ENCODE results near the gene ZGRF1.

ZGRF1 gene

DNA sequence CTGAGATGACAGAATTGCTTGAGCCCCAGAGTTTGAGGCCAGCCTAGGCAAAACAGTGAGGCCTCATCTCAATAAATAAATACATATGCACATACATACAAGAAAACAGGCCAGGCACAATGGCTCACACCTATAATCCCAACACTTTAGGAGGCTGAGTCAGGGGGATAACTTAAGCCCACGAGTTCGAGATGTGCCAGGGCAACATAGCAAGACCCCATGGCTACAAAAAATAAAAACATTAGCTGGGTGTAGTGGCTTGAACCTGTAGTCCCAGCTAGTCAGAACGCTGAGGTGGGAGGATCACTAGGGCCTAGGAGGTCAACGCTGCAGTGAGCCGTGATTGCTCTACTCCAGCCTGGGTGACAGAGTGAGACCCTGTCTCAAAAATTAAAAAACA is 69.2 kb downstream of the ZGRF1 start:
- TF ChIP-seq, protein P1, sequence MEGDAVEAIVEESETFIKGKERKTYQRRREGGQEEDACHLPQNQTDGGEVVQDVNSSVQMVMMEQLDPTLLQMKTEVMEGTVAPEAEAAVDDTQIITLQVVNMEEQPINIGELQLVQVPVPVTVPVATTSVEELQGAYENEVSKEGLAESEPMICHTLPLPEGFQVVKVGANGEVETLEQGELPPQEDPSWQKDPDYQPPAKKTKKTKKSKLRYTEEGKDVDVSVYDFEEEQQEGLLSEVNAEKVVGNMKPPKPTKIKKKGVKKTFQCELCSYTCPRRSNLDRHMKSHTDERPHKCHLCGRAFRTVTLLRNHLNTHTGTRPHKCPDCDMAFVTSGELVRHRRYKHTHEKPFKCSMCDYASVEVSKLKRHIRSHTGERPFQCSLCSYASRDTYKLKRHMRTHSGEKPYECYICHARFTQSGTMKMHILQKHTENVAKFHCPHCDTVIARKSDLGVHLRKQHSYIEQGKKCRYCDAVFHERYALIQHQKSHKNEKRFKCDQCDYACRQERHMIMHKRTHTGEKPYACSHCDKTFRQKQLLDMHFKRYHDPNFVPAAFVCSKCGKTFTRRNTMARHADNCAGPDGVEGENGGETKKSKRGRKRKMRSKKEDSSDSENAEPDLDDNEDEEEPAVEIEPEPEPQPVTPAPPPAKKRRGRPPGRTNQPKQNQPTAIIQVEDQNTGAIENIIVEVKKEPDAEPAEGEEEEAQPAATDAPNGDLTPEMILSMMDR (IDR thresholded peaks at IDR 0.05; ENCODE audit: low read depth, low read length, missing control alignments) = no peak
- no peak overlapping the region for H3K4me3 ChIP-seq (replicated peaks; ENCODE audit: low read depth, low read length)
- DNase-seq (ENCODE audit: extremely low read depth, low read depth) = no peak

DNA sequence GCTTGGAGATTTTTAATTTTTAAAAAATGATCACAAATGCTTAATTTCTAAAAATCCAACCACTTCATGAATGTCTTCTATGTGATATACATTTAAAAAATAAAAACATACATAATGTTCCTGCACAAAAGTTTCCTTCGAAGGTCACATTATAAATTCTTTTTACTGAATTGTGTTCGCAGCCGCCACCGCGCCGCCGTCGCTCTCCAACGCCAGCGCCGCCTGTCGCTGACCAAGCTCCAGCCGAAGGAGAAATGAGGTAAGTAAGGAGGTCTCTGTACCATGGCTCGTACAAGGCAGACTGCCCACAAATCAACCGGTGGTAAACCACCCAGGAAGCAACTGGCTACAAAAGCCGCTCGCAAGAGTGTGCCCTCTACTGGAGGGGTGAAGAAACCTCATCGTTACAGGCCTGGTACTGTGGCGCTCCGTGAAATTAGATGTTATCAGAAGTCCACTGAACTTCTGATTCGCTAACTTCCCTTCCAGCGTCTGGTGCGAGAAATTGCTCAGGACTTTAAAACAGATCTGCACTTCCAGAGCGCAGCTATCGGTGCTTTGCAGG is 71.9 kb downstream of the ZGRF1 start:
- no peak for DNase-seq (ENCODE audit: extremely low read depth, low read depth)
- TF ChIP-seq, protein P1 (IDR thresholded peaks at IDR 0.05; ENCODE audit: low read depth, low read length, missing control alignments) = no peak
- no peak overlapping the region for H3K4me3 ChIP-seq (replicated peaks; ENCODE audit: low read depth, low read length)

DNA sequence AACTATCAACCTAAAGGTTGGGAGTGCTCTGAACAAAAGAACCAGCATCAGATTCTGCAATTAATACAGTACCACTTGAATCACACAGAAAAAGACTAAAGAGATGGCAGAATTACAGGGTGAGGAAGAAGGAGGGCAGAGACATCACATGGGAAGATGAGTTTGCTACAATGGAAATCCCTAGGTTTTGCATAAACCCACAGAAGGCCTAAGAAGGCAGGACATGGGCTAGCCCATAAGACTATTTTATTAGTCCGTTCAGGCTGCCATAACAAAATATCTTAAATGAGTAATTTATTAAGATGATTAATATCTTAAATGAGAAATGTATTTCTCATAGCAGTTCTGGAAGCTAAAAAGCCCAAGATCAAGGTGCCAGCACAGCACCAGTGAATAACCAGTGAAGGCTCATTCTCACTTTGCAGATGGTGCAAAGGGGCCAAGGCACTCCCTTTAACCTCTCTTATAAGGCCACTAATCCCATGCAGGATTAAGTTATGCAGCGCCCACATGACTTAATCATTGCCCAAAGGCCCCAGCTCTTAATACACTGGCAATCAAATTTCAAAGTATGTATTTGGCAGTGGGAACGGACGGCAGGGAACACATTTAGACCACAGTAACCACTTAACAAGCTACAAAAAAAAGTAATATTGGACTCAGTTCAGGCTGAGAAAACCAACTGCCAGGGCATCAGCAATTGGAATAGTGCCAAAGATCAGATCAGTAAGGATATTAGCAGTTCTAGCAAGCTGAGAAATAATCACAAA is 73.1 kb downstream of the ZGRF1 start:
- TF ChIP-seq, protein P1 (IDR thresholded peaks at IDR 0.05; ENCODE audit: low read depth, low read length, missing control alignments) = no peak
- no peak overlapping the region for H3K4me3 ChIP-seq (replicated peaks; ENCODE audit: low read depth, low read length)
- DNase-seq (ENCODE audit: extremely low read depth, low read depth) = no peak

DNA sequence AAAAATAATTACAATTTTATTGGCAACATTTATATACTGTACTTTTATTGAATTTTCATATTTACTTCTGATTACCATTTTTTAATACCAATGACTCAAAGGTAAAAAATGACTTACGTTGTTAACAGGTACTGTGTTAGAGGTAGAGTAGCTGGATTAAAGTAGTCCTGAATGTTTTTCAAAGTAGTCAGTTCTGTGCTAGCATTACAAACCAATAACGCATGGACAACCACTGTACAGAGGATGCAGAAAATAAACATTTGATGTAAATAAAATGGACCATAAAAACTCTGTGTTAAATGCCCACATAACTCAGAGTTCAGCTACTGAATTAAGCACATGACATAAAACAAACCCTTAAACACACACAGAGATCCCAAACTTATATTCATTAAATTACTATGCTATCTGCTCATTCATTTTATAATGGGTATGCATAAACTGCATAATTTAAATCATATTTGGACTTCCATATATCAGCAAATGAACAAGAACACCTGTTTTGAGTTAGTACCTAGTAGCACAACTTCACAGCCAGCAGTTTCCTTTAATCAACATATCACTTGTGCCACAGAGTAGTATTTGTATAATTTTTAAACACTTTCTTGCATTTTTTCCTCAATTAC is 74.3 kb downstream of the ZGRF1 start:
- no peak for DNase-seq (ENCODE audit: extremely low read depth, low read depth)
- H3K4me3 ChIP-seq (replicated peaks; ENCODE audit: low read depth, low read length) = no peak overlapping the region
- TF ChIP-seq, protein P1 (IDR thresholded peaks at IDR 0.05; ENCODE audit: low read depth, low read length, missing control alignments) = no peak

DNA sequence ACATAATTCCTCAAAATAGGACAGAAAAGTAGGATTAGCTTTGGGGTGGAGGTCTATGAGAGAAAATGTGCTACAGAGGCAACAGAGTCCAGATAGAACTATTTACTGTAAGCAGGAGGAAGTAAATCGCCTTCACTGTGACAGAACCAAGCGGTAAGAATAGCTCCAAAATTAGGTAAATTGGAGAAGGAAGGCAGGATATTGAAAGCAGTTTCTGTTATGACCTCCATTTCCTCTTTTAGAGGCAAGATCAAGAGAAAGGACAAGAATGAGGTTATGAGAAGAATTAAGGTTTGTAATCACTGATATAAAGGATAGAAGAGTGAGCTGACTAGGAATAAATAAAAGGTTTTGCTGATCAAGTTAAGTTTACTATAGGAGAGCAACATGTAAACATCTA is 76.6 kb downstream of the ZGRF1 start:
- H3K4me3 ChIP-seq (replicated peaks; ENCODE audit: low read depth, low read length) = no peak overlapping the region
- no peak for DNase-seq (ENCODE audit: extremely low read depth, low read depth)
- TF ChIP-seq, protein P1 (IDR thresholded peaks at IDR 0.05; ENCODE audit: low read depth, low read length, missing control alignments) = no peak

DNA sequence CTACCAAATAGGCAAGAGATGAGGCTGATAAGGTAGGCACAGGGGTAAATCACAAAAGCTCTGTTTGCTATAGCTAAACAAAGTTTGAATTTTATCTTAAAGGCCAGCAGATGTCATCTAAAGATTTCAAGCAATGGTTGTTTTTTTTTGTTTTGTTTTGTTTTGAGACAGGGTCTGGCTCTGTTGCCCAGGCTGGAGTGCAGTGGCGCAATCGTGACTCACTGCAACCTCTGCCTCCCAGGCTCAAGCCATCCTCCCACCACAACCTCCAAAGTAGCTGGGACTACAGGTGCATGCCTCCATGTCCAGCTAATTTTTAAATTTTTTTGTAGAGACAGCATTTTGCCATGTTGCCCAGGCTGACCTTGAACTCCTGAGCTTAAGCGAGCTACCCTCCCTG is 77.7 kb downstream of the ZGRF1 start:
- DNase-seq (ENCODE audit: extremely low read depth, low read depth) = no peak
- no peak overlapping the region for H3K4me3 ChIP-seq (replicated peaks; ENCODE audit: low read depth, low read length)
- TF ChIP-seq, protein P1 (IDR thresholded peaks at IDR 0.05; ENCODE audit: low read depth, low read length, missing control alignments) = no peak

Data from HFF-Myc (cell line).